OCI-LY3 (cell line): ENCODE data around the gene SH3GL1.
"Not testable (repeated sequence)": the region's sequence is repeated elsewhere in the genome, so short reads cannot be mapped to it uniquely, and the experiment has no call there.

Experiments used
- EZH2phosphoT487 ChIP-seq: fragments of 200-600 bp; shearing (Covaris generic); IDR thresholded peaks from 2 replicates; pipeline ENCODE4 v1.6.1; 2018; ENCODE audit warnings: antibody characterized with exemption, mixed run types, low read depth
- TF ChIP-seq, protein P1 (sequence below): fragments of 200-600, 300-600 bp; sonication (generic); IDR thresholded peaks from 2 replicates; pipeline ENCODE4 v1.5.1; 2014; ENCODE audit warnings: antibody characterized with exemption, low read length, low read depth

DNA sequence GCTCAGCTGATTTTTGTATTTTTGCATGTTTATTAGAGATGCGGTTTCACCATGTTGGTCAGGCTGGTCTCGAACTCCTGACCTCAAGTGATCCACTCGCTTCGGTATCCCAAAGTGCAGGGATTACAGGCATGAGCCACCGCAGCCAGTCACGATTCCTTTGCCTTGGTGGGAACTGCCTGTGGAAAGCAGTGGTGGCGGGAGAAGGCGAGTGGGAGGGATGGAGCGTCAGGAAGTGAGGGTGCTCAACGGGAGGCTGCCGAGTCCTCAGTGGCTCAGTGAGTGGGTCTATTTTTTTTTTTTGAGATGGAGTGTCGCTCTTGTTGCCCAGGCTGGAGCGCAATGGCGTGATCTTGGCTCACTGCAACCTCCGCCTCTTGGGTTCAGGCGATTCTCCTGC is 51.1 kb downstream of the SH3GL1 start:
- TF ChIP-seq, protein P1, sequence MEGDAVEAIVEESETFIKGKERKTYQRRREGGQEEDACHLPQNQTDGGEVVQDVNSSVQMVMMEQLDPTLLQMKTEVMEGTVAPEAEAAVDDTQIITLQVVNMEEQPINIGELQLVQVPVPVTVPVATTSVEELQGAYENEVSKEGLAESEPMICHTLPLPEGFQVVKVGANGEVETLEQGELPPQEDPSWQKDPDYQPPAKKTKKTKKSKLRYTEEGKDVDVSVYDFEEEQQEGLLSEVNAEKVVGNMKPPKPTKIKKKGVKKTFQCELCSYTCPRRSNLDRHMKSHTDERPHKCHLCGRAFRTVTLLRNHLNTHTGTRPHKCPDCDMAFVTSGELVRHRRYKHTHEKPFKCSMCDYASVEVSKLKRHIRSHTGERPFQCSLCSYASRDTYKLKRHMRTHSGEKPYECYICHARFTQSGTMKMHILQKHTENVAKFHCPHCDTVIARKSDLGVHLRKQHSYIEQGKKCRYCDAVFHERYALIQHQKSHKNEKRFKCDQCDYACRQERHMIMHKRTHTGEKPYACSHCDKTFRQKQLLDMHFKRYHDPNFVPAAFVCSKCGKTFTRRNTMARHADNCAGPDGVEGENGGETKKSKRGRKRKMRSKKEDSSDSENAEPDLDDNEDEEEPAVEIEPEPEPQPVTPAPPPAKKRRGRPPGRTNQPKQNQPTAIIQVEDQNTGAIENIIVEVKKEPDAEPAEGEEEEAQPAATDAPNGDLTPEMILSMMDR = not testable (repeated sequence)
- not testable (repeated sequence) for TF ChIP-seq EZH2phosphoT487
